ENCODE measurements around the gene RALGAPA1. TPM values are rescaled to one million over a fixed set of nuclear protein-coding genes. Genes with fewer than 3 reads are reported as not detected.

RALGAPA1 gene
- total RNA-seq, 3 donors from 2014 or later (not counting 1 experiment from before 2014, with no cell fraction given), result 66.5 to 101 (median 90.7) TPM

DNA sequence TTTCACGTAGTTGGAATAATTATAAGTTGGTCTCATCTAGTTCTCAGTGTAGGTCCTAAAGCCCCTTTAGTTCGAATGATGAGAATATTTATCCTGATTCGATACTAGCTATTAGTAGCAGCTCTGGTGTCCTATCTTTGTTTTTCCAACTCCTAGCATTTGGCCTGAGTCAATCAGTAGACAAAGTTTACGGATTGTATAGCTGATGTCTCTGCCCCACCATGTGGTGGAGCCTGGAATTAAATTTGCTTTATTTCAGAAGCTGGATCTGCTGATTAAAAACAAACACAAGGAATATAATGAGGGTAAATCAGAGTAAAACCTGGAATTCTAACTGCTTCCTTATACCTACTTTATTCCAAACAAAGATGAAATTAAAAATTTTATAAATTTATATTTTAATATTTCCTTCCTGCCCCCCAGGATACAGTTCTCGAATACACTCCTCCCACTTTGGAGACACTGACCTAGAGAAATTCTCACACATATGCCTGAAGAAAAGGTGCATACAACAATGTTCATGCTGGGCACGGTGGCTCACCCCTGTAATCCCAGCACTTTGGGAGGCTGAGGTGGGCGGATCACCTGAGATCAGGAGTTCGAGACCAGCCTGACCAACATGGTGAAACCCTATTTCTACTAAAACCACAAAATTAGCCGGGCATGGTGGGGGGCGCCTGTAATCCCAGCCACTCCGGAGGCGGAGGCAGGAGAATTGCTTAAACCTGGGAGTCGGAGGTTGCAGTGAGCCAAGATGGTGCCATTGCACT, 9.4 kb upstream of the RALGAPA1 start:
- H3K27ac Mint-ChIP-seq, result no peak overlapping the region

DNA sequence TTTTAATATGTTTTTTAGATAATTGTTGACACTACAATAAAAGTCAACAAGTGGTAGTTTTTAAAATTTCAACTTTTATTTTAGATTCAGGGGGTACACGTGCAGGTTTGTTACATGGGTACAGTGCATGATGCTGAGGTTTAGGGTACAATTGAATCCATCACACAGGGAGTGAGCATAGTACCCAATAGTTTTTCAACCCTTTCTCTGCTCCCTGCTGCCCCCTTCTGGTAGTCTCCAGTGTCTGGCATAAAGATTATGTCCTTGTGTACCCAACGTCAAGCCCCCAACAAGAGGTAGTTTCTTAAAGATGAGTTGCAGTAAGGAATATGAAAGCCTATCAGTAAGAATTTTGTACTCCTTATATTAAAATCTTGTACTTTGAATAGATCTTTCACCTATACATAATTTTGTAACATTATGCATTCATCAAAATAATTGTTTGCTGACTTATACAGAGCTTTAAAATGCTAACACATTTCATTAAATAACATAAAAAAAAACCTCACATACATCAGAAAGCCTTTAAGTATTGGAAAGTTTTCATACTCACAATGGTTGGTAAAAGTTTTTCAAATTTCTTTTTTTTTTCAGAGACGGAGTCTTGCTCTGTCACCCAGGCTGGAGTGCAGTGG, 5.4 kb upstream of the RALGAPA1 start:
- intact Hi-C loops (cut with micrococcal nuclease), result loop anchor here (10.0 kb wide), 1 partner anchor 50 kb away; no protein-coding TSS in a partner anchor
- no peaks in the 10 kb centered on the region for H3K9me3 Mint-ChIP-seq
- Histone ChIP-seq H3K9me3 (ENCODE audit: control insufficient read depth, insufficient read depth, low read length) (no peaks in the 10 kb centered on the region), H3K4me3 (ENCODE audit: low read length) (no peak overlapping the region), H3K27me3 (ENCODE audit: control insufficient read depth, insufficient read depth, low read length) (no peaks in the 10 kb centered on the region), H3K4me1 (ENCODE audit: control insufficient read depth, insufficient read depth, low read length) (no peaks in the 10 kb centered on the region), H3K36me3 (ENCODE audit: control insufficient read depth, insufficient read depth, low read length) (no peaks in the 10 kb centered on the region), H3K27ac (ENCODE audit: low read length) (no peak overlapping the region)
- peak; percentile 64 to 88 for DNase-seq
- H3K4me1 Mint-ChIP-seq, result peaks cover 2 to 5% of the 10 kb centered on the region in 2 donors
- WGBS (ENCODE audit: insufficient coverage), result 46% methylated on average over 2 of the region's 3 CpGs
- H3K27ac Mint-ChIP-seq, result no peak overlapping the region
- peak; percentile 85 to 90 (median 86) for ATAC-seq
- H3K27me3 Mint-ChIP-seq (ENCODE audit: low read depth in 2 of 2), result no peaks in the 10 kb centered on the region
- TF ChIP-seq, protein P1, sequence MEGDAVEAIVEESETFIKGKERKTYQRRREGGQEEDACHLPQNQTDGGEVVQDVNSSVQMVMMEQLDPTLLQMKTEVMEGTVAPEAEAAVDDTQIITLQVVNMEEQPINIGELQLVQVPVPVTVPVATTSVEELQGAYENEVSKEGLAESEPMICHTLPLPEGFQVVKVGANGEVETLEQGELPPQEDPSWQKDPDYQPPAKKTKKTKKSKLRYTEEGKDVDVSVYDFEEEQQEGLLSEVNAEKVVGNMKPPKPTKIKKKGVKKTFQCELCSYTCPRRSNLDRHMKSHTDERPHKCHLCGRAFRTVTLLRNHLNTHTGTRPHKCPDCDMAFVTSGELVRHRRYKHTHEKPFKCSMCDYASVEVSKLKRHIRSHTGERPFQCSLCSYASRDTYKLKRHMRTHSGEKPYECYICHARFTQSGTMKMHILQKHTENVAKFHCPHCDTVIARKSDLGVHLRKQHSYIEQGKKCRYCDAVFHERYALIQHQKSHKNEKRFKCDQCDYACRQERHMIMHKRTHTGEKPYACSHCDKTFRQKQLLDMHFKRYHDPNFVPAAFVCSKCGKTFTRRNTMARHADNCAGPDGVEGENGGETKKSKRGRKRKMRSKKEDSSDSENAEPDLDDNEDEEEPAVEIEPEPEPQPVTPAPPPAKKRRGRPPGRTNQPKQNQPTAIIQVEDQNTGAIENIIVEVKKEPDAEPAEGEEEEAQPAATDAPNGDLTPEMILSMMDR (IDR thresholded peaks at IDR 0.05), result peak; percentile 81
- no peak overlapping the region for H3K4me3 Mint-ChIP-seq
- no peaks in the 10 kb centered on the region for H3K36me3 Mint-ChIP-seq

More for the DNA sequence above, 9.4 kb upstream of the RALGAPA1 start:
- ATAC-seq (peak in 2 of 3 donors; percentile 57 to 60), DNase-seq (peak in 1 of 2 donors; percentile 58)
- no peaks in the 10 kb centered on the region for H3K36me3 ChIP-seq (ENCODE audit: control insufficient read depth, insufficient read depth, low read length)
- H3K27ac ChIP-seq (ENCODE audit: low read length), result no peak overlapping the region
- H3K9me3 ChIP-seq (ENCODE audit: control insufficient read depth, insufficient read depth, low read length), result no peaks in the 10 kb centered on the region
- no peaks in the 10 kb centered on the region for H3K27me3 ChIP-seq (ENCODE audit: control insufficient read depth, insufficient read depth, low read length)
- no peaks in the 10 kb centered on the region for H3K9me3 Mint-ChIP-seq
- H3K4me3 ChIP-seq (ENCODE audit: low read length), result no peak overlapping the region
- TF ChIP-seq, protein P1 (IDR thresholded peaks at IDR 0.05), result peak; percentile 45
- H3K4me1 Mint-ChIP-seq, result no peaks in the 10 kb centered on the region
- no peaks in the 10 kb centered on the region for H3K4me1 ChIP-seq (ENCODE audit: control insufficient read depth, insufficient read depth, low read length)
- no peaks in the 10 kb centered on the region for H3K27me3 Mint-ChIP-seq (ENCODE audit: low read depth in 2 of 2)
- 79% methylated on average over 13 of the region's 13 CpGs for WGBS (ENCODE audit: insufficient coverage)
- H3K4me3 Mint-ChIP-seq, result no peak overlapping the region
- intact Hi-C loops (cut with micrococcal nuclease), result loop anchor here (10.0 kb wide), 1 partner anchor 54 kb away; no protein-coding TSS in a partner anchor
- no peaks in the 10 kb centered on the region for H3K36me3 Mint-ChIP-seq

DNA sequence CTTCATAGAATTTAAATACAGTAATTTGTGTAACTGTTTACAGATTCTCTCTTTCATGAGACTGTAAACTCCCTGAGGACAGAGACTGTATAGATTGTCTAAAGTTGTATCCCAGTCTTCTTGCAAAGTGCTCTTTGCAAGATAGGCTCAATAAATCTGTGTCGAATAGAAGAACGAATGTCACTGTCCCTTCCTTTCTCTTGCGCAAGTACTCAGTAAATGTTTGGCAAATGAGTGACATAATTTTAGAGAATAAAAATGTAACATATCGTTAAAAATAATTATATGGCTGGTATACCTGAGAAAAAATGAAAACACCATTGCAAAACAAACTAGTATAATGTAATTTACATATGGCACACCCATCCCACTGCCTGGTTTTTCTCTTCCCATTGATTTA, 1.9 kb upstream of the RALGAPA1 start:
- peaks cover 10% of the 10 kb centered on the region for H3K4me1 ChIP-seq (ENCODE audit: control insufficient read depth, insufficient read depth, low read length)
- intact Hi-C loops (cut with micrococcal nuclease), result loop anchor here (10.0 kb wide), 1 partner anchor 46 kb away; no protein-coding TSS in a partner anchor

More for the DNA sequence above, 1.9 kb upstream of the RALGAPA1 start:
- DNase-seq (no peak), ATAC-seq (no peak)
- Histone ChIP-seq H3K27ac (ENCODE audit: low read length) (no peak overlapping the region), H3K9me3 (ENCODE audit: control insufficient read depth, insufficient read depth, low read length) (no peaks in the 10 kb centered on the region), H3K27me3 (ENCODE audit: control insufficient read depth, insufficient read depth, low read length) (no peaks in the 10 kb centered on the region), H3K4me3 (ENCODE audit: low read length) (no peak overlapping the region), H3K36me3 (ENCODE audit: control insufficient read depth, insufficient read depth, low read length) (no peaks in the 10 kb centered on the region)
- Mint-ChIP-seq H3K36me3 (no peaks in the 10 kb centered on the region), H3K27ac (peak overlapping the region in 1 of 2 donors; percentile 99), H3K4me3 (no peak overlapping the region), H3K9me3 (no peaks in the 10 kb centered on the region), H3K4me1 (peaks cover 28 to 33% of the 10 kb centered on the region in 2 donors), H3K27me3 (ENCODE audit: low read depth in 2 of 2) (no peaks in the 10 kb centered on the region)
- TF ChIP-seq, protein P1 (IDR thresholded peaks at IDR 0.05), result no peak
- WGBS (ENCODE audit: insufficient coverage), result 100% methylated on average over 2 of the region's 4 CpGs

Measured in natural killer cell (primary cell).